ENCODE data around the gene SH3BP4. TPM values are rescaled to one million over a fixed set of nuclear protein-coding genes. Genes with fewer than 3 reads are reported as not detected.

The SH3BP4 gene
- total and polyA plus RNA-seq, 2 of the 13 experiments (the other 11 are each of a cell fraction or from before 2014, with no cell fraction given), result 34.6 to 99.1 TPM

GRCh38 chr2:234980451-234981187 lies 28.8 kb downstream of the SH3BP4 start (continued):
- TF ChIP-seq ZNF646 (CRISPR knock-in tag; IDR thresholded peaks at IDR 0.05) (peak; percentile 14; the same call in 1 of the 2 replicates), HNF1A (IDR thresholded peaks at IDR 0.05; ENCODE audit: low read depth) (peak; percentile 4; the same call in 1 of the 2 replicates), HNF1A (CRISPR knock-in tag; IDR thresholded peaks at IDR 0.05; ENCODE audit: borderline replicate concordance) (0 out of 2 replicates have a peak, but pooled peaks have one; percentile 15), FOXK1 (CRISPR knock-in tag; IDR thresholded peaks at IDR 0.05; ENCODE audit: borderline replicate concordance, low read depth) (0 out of 2 replicates have a peak, but pooled peaks have one; percentile 51), TSC22D2 (CRISPR knock-in tag; IDR thresholded peaks at IDR 0.05; ENCODE audit: borderline replicate concordance) (0 out of 2 replicates have a peak, but pooled peaks have one; percentile 60), ELK4 (CRISPR knock-in tag; IDR thresholded peaks at IDR 0.05; ENCODE audit: borderline replicate concordance) (no peak), SP1 (IDR thresholded peaks at IDR 0.05) (no peak), SP1 (CRISPR knock-in tag; IDR thresholded peaks at IDR 0.05) (no peak), MIER2 (CRISPR knock-in tag; IDR thresholded peaks at IDR 0.05) (peak; percentile 37; the same call in 1 of the 2 replicates), HNF4A (CRISPR knock-in tag; IDR thresholded peaks at IDR 0.05) (peak; percentile 48; the same call in 1 of the 2 replicates), MIER3 (CRISPR knock-in tag; IDR thresholded peaks at IDR 0.05; ENCODE audit: borderline replicate concordance) (peak; percentile 69; the same call in 1 of the 2 replicates), BCL6 (CRISPR knock-in tag; IDR thresholded peaks at IDR 0.05) (peak; percentile 42; the same call in 1 of the 2 replicates), ZNF598 (CRISPR knock-in tag; IDR thresholded peaks at IDR 0.05; ENCODE audit: borderline replicate concordance) (no peak)

All from HepG2 (cell line).